ENCODE results near the gene TTLL6.
A peak's percentile ranks its signal among the peaks of the same experiment; 100 is the strongest.

TTLL6 gene

GRCh38 chr17:48757524-48757961 is 59.5 kb downstream of the TTLL6 start:
- H3K36me3 Mint-ChIP-seq = peaks cover 2% of the 10 kb centered on the region
- H3K9me3 Mint-ChIP-seq (ENCODE audit: low read depth) = no peaks in the 10 kb centered on the region
- no peak overlapping the region for H3K27ac Mint-ChIP-seq
- H3K4me3 Mint-ChIP-seq = no peak overlapping the region
- H3K27me3 Mint-ChIP-seq = peaks cover 53% of the 10 kb centered on the region
- peaks cover 16% of the 10 kb centered on the region for H3K4me1 Mint-ChIP-seq (ENCODE audit: low read depth)

- no peak overlapping the region for H3K4me3 Mint-ChIP-seq
- H3K4me1 Mint-ChIP-seq (ENCODE audit: low read depth) = peaks cover 19% of the 10 kb centered on the region
Measured at GRCh38 chr17:48756830-48757251, 60.2 kb downstream of the TTLL6 start.

GRCh38 chr17:48755356-48755755 is 61.7 kb downstream of the TTLL6 start:
- Mint-ChIP-seq H3K27me3 (peaks cover 53% of the 10 kb centered on the region), H3K4me3 (peak overlapping the region; percentile 40), H3K9me3 (ENCODE audit: low read depth) (no peaks in the 10 kb centered on the region), H3K27ac (no peak overlapping the region), H3K36me3 (peaks cover 2% of the 10 kb centered on the region), H3K4me1 (ENCODE audit: low read depth) (peaks cover 23% of the 10 kb centered on the region)

More at GRCh38 chr17:48756830-48757251, 60.2 kb downstream of the TTLL6 start:
- H3K9me3 Mint-ChIP-seq (ENCODE audit: low read depth) = no peaks in the 10 kb centered on the region
- peaks cover 2% of the 10 kb centered on the region for H3K36me3 Mint-ChIP-seq
- peaks cover 53% of the 10 kb centered on the region for H3K27me3 Mint-ChIP-seq
- no peak overlapping the region for H3K27ac Mint-ChIP-seq

DNA sequence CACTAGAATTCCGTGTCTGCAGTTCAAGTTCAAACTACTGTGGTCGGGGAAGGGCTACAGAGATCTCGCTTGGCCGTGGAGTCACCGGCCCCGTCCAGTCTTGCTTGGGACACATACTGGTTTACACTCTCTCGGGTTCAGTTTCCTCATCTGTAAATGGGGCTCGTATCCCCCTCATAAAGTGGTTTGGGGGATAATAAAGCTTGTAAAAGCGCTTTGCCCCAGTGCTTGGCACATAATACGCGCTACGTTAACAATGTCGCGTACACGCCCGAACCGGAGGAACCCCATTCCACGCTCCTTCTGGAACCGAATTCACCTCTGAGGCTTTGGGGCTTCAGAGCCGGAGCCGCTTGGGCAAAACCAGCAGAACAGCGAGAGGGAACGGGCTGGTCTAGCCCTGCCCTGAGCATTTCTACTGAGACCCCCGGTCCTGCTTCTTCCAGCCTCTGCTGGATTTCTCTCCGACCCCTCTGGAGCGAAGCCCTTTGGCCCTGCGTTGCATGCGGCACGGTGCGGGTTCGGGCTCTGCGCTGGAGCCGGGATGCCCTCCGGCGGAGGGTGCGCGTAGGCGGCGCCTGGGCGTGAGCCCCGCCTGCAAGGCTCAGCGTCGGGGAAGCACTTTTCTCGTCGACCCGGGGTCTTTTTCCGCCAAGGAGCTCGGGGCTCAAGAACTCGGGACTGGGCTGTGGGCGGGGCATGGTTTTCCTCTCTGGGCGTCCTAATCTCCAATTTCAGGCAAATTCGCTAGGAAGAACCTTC is 62.3 kb downstream of the TTLL6 start:
- Mint-ChIP-seq H3K27me3 (peaks cover 55% of the 10 kb centered on the region), H3K36me3 (peaks cover 2% of the 10 kb centered on the region), H3K4me1 (ENCODE audit: low read depth) (peaks cover 23% of the 10 kb centered on the region), H3K27ac (no peak overlapping the region), H3K9me3 (ENCODE audit: low read depth) (no peaks in the 10 kb centered on the region), H3K4me3 (peak overlapping the region; percentile 51)

DNA sequence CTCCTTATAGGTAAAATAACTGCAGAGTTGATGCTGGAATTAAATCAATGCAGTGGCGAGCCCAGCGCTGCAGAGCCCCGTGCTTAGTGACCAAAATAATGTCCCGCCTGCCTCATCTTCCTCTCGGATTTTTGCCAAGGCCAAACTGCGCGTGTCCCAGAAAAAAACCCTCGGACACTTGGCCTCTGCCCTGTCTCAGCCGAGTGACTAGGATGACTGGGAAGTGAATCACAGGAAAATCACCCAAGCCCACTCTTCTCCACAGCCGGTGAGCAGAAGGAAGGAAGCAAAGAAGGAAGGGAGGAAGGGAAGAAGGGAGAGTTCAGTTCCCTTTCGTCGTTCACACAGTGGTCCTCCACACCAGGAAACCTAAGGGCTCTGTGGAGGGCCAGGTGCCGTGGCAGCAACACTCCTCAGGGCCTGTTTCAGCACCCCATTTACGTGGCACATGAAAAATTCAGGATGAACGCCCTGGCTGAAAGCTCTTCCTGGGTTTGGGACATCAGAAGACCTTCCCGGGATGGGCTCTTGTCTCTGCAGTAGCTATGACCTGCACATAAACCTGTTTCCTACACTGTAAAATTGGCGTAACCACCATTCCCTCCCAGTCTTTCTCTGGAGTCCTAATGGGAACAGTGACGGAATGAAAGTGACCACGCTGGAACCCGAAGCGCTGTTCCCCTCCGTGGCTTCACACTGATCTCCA is 63.1 kb downstream of the TTLL6 start:
- H3K27ac Mint-ChIP-seq = no peak overlapping the region
- peak overlapping the region; percentile 51 for H3K4me3 Mint-ChIP-seq
- H3K9me3 Mint-ChIP-seq (ENCODE audit: low read depth) = no peaks in the 10 kb centered on the region
- peaks cover 56% of the 10 kb centered on the region for H3K27me3 Mint-ChIP-seq
- peaks cover 23% of the 10 kb centered on the region for H3K4me1 Mint-ChIP-seq (ENCODE audit: low read depth)
- no peaks in the 10 kb centered on the region for H3K36me3 Mint-ChIP-seq

DNA sequence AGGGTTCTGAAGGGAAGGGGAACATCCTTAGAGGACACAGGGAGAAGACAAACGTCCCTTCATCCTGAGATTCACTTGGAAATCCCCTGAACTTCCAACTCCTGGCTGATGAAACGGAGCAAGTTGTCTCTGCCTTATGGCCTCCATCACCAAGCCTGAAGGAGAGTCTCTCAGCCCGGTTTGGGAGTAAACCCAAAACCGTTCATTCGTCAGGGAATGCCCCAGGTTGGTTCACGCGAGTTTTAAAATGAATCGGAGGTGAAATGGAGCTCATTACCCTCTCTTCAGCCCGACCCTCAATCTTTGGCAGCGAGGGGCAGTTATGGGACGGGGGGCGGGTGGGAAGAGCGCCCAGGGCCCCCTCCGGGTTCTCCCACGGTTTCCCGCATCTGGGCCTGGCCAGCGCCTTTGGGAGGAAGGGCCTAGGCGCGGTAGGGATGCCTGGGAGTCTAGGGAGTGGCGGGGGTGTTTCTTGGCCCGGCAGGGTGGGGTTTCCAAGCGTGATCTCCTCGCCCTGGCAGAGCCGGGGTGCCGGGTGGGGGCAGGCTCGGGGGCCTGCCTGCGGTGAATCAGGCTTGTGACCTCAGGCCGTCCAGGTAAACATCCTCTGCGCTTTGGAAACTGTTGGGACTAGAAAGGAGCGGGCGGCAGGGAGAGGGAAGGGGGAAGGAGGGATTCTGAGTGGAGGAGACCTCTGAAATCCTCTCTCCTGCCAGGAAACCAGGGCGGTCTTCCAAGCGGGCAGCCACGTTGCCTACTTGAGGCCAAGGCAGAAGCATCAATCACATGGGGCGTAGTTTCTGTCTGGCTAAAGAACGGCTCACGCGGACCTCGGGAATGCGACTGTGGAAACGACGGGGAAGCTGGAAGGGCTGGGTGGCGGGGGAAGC is 64.4 kb downstream of the TTLL6 start:
- H3K4me3 Mint-ChIP-seq = no peak overlapping the region
- H3K27me3 Mint-ChIP-seq = peaks cover 59% of the 10 kb centered on the region

GRCh38 chr17:48751733-48752398 is 65.2 kb downstream of the TTLL6 start:
- no peak overlapping the region for H3K4me3 Mint-ChIP-seq
- no peak overlapping the region for H3K27ac Mint-ChIP-seq
- H3K9me3 Mint-ChIP-seq (ENCODE audit: low read depth) = no peaks in the 10 kb centered on the region
- no peaks in the 10 kb centered on the region for H3K36me3 Mint-ChIP-seq
- H3K4me1 Mint-ChIP-seq (ENCODE audit: low read depth) = peaks cover 25% of the 10 kb centered on the region
- peaks cover 56% of the 10 kb centered on the region for H3K27me3 Mint-ChIP-seq

More for the DNA sequence above, 64.4 kb downstream of the TTLL6 start:
- Mint-ChIP-seq H3K9me3 (ENCODE audit: low read depth) (no peaks in the 10 kb centered on the region), H3K27ac (peak overlapping the region; percentile 59), H3K4me1 (ENCODE audit: low read depth) (peaks cover 23% of the 10 kb centered on the region), H3K36me3 (no peaks in the 10 kb centered on the region)

- Mint-ChIP-seq H3K27ac (no peak overlapping the region), H3K36me3 (no peaks in the 10 kb centered on the region), H3K27me3 (peaks cover 61% of the 10 kb centered on the region), H3K4me1 (ENCODE audit: low read depth) (peaks cover 30% of the 10 kb centered on the region), H3K4me3 (no peak overlapping the region), H3K9me3 (ENCODE audit: low read depth) (no peaks in the 10 kb centered on the region)
Measured at GRCh38 chr17:48751172-48751571, 65.9 kb downstream of the TTLL6 start.

GRCh38 chr17:48749621-48750553 is 67.1 kb downstream of the TTLL6 start:
- H3K36me3 Mint-ChIP-seq = no peaks in the 10 kb centered on the region
- H3K27me3 Mint-ChIP-seq = peaks cover 61% of the 10 kb centered on the region
- peaks cover 32% of the 10 kb centered on the region for H3K4me1 Mint-ChIP-seq (ENCODE audit: low read depth)
- H3K9me3 Mint-ChIP-seq (ENCODE audit: low read depth) = no peaks in the 10 kb centered on the region
- no peak overlapping the region for H3K4me3 Mint-ChIP-seq
- H3K27ac Mint-ChIP-seq = no peak overlapping the region

DNA sequence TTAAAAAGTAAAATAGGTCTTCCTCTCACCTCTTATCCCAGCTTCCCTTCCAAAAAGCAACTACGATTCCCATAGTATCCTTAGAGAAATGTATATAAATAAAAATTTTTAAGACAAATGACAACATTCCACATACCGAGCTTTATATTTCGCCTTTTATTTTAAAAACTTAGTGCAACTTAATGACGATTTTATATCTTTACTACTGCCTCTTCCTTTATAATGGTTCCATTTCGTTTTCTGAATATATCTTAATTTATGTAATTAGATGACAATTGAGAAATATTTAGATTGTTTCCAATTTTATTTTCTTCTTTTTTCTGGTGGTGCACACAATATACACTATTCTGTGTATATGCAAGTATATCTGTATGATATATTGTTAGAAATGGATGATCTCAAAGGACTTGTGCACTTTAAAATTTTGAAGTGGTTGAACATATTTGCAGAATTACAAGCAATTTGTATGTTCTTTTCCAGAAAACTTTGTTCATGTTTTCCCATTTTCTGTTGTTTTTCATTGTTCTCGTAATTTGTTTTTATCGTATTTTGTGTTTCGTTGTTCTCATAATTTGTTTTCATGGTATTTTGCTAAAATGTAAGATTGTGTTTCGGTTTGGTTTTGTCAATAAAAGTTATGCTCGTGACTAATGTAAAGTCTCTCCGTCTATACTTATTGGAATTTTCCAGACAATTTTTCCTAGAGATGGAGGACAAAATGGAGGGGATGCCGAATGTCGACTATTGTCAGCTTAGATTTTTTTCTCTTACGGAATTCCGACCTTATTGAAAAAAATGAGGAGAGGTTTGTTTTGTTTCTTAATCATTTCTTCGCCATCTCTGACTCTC is 68.1 kb downstream of the TTLL6 start:
- Mint-ChIP-seq H3K36me3 (no peaks in the 10 kb centered on the region), H3K27me3 (peaks cover 61% of the 10 kb centered on the region), H3K27ac (no peak overlapping the region), H3K4me1 (ENCODE audit: low read depth) (peaks cover 26% of the 10 kb centered on the region), H3K9me3 (ENCODE audit: low read depth) (no peaks in the 10 kb centered on the region), H3K4me3 (no peak overlapping the region)

- Mint-ChIP-seq H3K9me3 (ENCODE audit: low read depth) (no peaks in the 10 kb centered on the region), H3K36me3 (no peaks in the 10 kb centered on the region), H3K4me1 (ENCODE audit: low read depth) (peaks cover 17% of the 10 kb centered on the region), H3K4me3 (no peak overlapping the region), H3K27ac (no peak overlapping the region), H3K27me3 (peaks cover 58% of the 10 kb centered on the region)
Measured at GRCh38 chr17:48747445-48748363, 69.3 kb downstream of the TTLL6 start.

- H3K9me3 Mint-ChIP-seq (ENCODE audit: low read depth) = no peaks in the 10 kb centered on the region
- H3K4me3 Mint-ChIP-seq = no peak overlapping the region
- no peak overlapping the region for H3K27ac Mint-ChIP-seq
- peaks cover 15% of the 10 kb centered on the region for H3K4me1 Mint-ChIP-seq (ENCODE audit: low read depth)
- H3K36me3 Mint-ChIP-seq = no peaks in the 10 kb centered on the region
- peaks cover 60% of the 10 kb centered on the region for H3K27me3 Mint-ChIP-seq
Measured at GRCh38 chr17:48746916-48747444, 70.0 kb downstream of the TTLL6 start.
